Renal cortical epithelial cell (primary cell): ENCODE data around the gene IDH3G. TPM values are rescaled to one million over a fixed set of nuclear protein-coding genes. Genes with fewer than 3 reads are reported as not detected.

Experiments
- DNase-seq: peaks from one replicate; pipeline ENCODE4 v3.0.0-alpha.2; 2011; ENCODE audit warnings: low read depth
- total RNA-seq: library from RNA; depleted of rRNA; stranded (reverse); fragments of >200 nt; gene quantifications from 2 replicates; pipeline ENCODE4 v1.2.3, GENCODE V29; 2014

IDH3G gene
- total RNA-seq, 1 donor from 2014 or later = 80.9 TPM

DNA sequence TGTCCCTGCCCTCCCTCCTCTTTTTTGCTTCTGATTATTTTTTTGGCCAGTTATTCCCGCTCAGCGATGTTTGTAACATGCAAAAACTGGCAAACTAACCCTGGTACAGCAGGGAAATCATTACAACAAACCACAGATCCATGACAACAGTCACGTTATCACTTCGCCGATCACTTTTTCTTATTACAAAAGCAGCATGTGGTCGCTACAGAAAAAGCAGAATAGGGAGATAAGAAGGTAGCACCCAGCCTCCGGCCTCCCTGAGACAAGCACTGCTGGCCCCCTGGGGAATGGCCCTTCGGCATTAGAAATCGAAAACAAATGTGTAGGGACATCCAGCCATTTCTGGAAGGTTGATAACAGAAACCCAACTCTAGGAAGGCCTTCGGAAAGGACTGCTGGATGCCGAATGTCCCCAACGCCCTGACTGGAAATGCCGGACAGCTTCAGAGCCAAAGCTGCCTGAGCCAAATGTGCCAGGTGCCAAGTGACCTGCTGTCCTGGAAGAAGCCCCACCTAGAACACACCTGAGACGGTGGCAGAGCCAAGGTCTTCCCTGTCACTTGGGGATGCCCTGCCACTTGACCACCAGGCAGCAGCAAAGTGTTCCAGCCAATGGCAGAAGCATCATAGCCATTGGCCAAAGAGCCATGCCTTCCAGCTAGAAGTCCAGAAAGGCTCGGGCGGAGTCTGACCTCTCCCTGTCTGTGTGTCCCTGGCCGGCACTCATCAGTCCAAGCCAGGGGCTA is 2.9 kb downstream of the IDH3G start:
- no peak for DNase-seq

DNA sequence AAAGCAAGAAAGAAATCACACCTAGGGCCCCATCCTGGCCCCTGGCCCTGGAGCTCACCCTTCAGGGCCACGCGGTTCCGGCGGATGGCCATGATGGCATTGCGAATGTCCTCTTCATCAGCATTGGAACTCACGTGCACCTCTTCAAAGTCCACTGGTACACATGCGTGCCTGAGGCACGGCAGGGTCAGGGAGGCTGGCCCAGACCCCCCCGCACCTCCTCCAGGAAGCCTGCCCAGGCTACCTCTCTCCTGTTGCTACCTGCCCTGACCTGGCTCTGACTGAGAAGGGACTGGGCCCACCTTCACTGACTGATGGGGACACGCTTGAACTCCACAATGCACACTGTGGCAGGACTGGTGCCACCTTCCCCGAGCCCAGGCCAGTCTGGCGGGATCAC is 4.5 kb downstream of the IDH3G start:
- no peak for DNase-seq

DNA sequence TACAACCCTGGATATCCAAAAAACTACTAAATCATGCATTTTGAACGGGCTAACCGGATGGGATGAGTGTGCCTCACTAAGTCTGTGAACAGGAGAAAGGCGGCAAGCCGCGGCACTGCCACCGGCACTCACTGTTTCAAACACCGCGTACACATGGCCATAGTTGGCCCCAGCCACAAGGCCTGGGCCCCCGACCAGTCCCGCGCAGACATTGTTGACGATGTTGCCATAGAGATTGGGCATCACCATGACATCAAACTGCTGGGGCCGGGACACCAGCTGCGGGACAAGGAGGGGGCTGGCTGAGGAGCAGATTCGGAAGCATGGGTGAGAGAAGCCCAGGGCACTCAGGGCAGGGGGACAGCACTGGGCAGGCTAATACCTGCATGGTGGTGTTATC is 7.5 kb downstream of the IDH3G start:
- DNase-seq = no peak

DNA sequence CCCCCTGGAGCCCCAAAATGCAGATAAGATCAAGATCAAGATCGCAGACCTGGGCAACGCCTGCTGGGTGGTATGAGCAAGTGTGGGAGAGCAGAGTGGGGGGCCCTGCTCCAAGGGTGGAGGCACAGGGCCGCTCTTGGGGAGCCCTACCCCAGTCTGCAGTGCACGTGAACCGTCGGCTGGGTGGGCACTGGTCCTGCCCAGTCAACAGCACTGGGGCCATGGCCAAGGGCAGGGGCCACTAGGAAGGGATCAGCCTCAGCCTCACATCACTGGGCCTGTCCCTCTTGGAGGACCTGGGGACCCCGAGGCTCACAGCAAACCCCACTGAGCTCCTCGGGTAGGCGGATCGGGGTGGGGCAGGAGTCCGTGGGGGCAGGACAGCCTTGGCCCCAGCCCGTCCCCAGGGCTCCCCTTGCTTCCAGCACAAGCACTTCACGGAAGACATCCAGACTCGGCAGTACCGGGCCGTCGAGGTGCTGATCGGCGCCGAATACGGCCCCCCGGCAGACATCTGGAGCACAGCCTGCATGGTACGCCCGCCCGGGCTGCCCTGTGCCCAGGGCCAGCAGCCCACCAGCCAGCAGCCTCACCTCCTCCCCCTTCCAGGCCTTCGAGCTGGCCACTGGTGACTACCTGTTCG is 9.7 kb downstream of the IDH3G start:
- no peak for DNase-seq

DNA sequence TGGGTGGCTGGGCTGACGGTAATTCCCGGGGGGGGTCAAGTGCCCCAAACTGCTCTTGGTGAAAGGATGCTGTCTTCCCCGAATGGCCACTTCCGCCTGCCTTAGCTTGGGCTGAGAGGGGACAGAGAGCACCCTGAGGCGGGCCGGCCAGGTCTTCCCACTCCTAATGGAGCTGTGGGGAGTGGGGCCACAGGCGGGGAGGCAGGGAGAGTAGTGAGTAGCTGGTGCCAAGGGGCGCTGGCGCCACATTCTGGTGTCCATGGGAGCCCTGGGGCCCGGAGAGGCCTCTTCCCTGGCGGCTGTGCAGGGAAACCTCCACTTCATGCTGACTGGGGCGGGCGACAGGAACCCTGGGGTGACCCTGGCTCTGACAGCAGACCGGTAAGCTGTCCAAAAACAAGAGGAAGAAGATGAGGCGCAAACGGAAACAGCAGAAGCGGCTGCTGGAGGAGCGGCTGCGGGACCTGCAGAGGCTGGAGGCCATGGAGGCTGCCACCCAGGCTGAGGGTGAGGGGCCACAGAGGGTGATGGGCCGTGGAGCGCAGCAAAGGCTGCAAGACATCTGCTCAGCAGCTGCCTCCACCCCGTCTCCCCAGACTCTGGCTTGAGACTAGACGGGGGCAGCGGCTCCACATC is 10.7 kb downstream of the IDH3G start:
- DNase-seq = no peak

DNA sequence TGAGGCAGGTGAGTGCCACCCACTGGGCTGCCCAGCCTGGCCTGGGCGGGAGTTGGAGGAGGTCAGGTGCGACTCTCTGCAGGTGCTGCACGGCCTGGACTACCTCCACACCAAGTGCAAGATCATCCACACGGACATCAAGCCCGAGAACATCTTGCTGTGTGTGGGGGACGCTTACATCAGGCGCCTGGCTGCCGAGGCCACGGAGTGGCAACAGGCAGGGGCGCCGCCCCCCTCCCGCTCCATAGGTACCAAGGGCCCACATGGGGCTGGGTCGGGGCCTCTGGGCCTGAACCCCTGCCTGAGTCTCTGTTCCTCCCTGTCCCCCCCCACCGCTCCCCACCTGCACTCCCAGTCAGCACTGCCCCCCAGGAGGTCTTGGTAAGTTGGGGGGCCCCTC is 11.3 kb downstream of the IDH3G start:
- DNase-seq = no peak

DNA sequence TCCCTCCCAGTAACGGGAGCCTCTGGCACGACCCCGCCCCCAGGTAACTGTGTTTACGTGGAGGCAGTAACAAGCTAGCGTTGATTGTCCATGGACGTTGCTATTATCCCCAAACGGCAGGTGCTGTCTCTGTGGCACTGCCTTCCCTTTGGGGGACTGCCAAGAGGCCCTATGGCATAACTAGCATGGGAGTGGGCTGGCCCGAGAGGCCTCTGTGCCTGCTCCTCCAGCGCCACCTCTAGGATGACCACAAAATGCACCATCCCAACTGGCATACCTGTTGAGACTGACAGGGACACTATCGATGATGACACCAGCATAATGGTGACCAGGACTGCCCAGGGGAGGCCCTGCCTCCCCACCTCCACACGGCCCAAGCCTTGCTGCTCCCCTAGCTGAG is 11.9 kb downstream of the IDH3G start:
- no peak for DNase-seq

DNA sequence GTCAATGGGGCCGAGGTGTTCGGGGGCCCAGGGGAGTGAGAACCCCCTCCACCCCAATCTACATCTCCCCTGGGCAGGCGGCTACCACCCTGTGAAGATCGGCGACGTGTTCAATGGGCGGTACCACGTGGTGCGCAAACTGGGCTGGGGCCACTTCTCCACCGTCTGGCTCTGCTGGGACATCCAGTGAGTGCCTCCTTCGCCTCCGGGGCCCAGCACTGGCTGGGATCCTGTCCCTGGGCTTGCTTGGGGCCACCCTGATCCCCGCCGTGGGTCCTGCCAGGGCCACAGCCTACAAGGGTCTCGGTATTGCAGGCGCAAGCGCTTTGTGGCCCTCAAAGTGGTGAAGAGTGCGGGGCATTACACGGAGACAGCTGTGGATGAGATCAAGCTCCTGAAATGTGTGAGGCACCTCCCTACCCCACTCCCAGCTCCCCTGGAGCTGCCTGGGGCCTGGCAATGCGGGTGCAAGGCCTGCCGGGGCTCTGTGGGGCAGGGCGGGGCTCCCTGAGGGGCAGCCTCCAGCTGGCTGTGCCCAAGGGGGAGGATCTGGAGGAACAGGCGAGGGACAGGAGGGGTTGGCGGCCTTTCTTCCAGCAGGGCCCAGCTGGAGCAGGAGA is 12.6 kb downstream of the IDH3G start:
- DNase-seq = no peak

DNA sequence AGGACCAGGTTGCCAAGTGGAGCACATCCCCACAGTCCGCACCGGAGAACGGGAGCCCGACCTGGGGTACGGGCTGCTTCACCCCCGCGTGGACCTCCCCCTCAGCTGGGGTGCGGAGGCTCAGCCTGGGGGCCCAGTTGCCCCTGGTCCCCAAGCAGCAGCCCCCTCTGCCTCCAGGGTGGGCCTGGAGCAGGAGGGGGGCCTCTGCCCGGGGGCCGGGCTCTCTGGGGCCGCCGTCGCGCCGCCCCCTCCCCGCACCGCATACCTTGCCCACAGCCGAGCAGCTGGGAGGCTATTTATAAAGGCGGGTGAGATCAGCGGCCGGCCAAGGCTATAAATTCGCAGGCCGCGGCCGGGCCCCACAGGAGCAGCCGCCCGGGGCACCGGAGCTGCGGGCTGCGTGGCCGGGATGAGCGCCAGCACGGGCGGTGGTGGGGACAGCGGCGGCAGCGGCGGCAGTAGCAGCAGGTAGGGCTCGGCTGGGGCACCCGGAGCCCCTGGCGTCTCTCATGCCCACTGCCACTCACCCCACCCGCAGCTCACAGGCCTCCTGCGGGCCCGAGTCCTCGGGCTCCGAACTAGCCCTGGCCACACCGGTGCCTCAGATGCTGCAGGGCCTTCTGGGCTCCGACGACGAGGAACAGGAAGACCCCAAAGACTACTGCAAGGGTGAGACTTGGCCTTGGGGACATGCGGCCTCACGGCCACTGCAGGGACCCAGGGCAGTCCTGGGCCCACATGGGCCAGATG is 13.3 kb downstream of the IDH3G start, which contains the start of gene SRPK3:
TSS of gene SRPK3 (plus strand) at position 364 of the 750 bp plus-strand sequence. CDS start at position 410, 46 bp downstream.
- DNase-seq = no peak

DNA sequence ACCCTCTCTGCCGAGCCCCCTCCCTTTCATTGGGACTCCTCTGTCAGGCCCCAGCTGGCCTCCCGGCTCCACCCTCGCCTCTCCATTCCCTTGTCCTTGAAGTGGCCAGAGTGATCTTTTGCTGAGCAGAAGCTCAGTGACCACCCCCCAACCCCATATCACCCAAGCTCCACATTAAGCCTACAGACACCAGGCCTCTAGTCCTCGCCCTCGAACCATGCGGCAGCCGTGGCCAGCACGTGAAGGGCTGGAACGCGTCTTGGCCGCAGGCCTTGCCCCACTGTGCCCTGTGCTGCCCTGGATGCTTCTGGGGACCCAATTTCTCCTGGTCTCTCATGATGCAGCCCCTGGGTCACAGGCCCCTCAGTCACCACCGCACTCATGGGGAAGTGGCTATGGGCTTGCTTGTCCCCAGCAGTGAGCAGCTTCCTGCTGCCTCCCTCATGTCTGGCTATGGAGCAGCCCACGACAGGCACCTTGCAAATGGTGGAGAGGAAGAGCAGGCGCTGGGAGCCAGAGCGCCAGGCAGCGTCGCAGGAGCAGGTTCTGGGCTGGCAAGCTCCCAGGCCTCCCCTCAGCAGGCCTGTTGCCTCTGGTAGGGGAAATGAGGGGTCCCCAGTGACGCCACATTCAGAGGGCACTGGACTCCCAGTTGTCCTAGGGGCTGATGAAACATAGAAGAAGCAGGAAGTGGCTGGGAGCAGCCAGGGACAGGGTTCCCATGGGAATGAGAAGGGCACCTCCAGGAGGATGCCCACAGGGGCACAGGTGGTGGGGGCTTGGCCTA is 14.1 kb downstream of the IDH3G start:
- DNase-seq = no peak

DNA sequence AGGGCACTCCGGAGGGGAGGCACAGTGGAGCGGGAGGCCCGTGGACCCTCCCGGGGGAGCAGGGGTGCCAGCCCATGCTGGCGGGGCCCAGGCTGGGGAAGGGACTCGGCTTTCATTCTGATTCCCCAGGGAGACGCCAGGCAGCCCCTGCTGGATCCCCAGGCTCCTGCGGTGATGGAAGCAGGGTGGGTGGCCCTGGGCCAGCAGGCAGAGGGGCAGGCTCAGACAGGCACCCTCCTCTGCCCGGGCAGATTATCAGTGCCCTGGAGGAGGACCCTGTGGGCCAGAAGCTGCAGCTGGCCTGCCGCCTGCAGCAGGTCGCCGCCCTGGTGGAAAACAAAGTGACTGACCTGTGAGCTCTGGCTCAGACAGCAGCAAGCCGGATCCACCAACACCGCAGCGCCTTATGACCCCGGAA is 15.5 kb downstream of the IDH3G start:
- no peak for DNase-seq

DNA sequence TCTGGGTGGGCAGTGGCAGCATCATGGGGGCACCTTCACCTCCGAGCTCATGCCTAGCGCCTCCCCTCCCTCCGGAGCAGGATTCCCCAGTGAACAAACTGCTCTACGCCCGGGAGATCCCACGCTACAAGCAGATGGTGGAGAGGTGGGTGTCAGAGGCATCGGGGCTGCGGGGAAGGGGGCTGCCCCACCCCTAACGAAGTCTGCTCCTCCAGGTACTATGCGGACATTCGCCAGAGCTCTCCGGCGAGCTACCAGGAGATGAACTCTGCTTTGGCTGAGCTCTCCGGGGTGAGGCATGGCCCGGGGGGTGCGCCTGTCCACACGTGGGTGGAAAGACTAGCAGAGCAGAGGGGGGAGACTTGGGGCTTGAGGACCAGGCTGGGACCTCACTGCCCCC is 16.0 kb downstream of the IDH3G start:
- no peak for DNase-seq

DNA sequence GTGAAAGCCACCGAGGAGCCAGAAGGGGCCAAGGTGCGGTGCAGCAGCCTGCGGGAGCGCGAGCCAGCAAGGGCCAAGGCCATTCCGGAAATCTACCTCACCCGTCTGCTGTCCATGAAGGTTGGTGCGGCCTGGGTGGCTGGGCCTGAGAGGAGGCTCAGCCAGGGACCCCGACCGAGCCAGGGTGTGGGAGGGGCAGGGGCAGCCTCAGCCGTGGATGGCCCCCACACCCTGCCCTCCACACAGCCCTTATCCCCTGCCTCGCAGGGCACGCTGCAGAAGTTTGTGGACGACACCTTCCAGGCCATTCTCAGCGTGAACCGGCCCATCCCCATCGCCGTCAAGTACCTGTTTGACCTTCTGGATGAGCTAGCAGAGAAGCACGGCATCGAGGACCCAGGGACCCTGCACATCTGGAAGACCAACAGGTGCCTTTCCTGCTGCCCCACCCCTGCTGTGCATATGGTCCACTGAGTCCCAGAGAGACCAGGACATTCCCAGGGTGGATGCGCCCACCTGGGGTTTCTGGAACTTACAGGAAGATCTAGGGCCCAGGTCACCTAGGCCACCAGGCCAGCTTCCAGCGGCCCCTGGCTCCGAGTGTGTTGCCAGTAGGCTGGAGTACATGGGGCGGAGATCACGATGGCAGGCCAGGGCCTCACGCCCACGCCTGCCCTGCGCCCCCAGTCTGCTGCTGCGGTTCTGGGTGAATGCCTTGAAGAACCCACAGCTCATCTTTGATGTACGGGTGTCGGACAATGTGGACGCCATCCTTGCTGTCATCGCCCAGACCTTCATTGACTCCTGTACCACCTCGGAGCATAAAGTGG is 16.7 kb downstream of the IDH3G start:
- no peak for DNase-seq

DNA sequence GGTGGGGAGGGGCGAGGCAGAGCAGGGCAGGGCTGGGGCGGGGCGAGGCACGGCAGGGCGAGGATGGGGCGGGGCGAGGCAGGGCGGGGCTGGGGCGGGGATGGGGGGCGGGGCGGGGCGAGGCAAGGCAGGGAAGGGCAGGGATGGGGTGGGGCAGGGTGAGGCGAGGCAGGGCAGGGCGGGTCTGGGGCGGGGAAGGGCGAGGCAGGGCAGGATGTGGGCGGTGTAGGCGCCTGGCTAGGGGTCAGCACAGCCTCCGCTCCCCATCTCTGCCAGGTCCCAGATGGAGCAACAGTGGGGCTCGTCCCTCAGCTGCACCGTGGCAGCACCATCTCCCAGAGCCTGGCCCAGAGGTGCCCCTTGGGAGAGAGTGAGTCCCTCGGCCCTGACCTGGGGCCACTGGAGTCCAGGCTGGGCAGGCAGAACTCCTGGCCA is 17.5 kb downstream of the IDH3G start:
- no peak for DNase-seq

DNA sequence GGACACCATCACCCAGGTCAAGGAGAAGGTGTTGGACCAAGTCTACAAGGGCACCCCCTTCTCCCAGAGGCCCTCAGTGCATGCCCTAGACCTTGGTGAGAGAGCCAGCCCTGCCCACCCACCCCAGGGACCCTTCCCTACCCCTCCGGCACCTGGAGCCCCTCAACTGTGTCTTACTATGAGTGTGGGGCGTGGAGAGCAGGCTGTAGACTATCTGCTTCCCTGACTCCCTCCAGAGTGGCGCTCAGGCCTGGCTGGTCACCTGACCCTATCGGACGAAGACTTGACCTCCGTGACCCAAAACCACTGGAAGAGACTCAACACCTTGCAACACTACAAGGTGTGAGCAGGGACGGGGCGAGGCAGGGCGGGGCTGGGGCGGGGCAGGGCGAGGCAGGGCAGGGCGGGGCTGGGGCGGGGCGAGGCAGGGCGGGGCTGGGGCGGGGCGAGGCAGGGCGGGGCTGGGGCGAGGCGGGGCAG is 18.0 kb downstream of the IDH3G start:
- DNase-seq = no peak

DNA sequence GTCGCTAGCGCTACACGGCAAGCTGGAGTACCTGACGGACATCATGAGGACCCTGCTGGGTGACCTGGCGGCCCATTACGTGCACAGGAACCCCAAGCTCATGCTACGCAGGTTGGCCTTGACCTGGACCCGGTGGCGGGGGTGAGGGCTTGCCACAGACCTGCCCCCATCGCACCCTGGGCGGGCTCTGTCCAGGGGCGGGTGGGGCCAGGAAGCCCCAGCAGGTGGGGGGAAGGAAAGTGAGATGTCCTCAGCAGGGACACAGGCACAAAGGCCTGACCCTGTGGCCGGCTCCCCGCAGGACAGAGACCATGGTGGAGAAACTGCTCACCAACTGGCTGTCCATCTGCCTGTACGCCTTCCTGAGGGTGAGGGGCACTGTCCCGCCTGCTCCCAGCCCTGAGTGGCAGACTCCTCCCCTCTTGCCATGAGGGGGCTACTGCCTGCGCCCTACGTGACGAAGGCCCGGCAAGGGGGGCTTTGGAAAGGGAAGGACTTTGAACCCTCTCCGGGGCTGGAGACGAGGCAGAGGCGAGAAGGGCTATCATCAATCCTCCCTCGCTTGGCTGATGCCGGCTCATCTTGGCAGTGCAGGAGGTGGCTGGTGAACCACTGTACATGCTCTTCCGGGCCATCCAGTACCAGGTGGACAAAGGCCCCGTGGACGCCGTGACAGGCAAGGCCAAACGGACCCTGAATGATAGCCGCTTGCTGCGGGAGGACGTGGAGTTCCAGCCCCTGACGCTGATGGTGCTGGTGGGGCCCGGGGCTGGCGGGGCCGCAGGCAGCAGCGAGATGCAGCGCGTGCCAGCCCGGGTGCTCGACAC is 18.7 kb downstream of the IDH3G start:
- no peak for DNase-seq

DNA sequence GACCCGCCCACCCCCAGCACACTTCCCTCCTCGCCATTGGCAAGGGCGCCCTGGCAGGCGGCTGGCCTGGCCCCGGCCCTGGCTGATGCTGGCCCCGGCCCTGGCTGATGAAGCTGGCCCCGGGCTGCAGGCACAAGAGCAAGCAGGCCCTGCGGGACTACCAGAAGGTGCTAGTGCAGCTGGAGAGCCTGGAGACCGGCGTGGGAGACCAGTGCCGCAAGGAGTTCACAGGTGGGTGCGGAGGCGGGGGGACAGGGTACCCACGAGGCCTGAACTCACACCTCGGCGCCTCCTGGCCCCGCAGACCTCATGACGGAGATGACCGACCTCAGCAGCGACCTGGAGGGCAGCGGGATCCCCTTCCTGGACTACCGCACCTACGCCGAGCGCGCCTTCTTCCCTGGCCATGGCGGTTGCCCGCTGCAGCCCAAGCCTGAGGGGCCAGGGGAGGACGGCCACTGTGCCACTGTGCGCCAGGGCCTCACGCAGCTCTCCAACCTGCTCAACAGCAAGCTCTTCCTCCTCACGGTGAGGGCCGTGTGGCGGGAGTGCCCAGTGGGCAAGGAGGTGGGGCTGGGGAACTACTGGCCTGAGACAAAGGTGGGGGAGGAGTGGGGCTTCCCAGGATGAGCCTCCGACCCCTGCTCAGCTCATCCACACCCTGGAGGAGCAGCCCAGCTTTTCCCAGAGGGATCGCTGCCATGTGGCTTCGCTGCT is 19.4 kb downstream of the IDH3G start:
- no peak for DNase-seq
